GM23338 (cell line): ENCODE measurements around the gene EGFR. TPM values are rescaled to one million over a fixed set of nuclear protein-coding genes. Genes with fewer than 3 reads are reported as not detected.

Experiments used
- ATAC-seq: fragments of 200-7000 bp; cut with Tn5 transposase; 3 replicates; pipeline ENCODE4 v1.9.1; 2020
- DNase-seq: peaks from one replicate; pipeline ENCODE4 v3.0.0-alpha.2; 2015; ENCODE audit warnings: low spot score
- H2AFZ ChIP-seq: fragments of 200-600 bp; sonication (generic); 2 replicates; pipeline ENCODE4 v1.8.0; 2016; ENCODE audit warnings: antibody characterized with exemption, mild to moderate bottlenecking, moderate library complexity
- H3F3A ChIP-seq: fragments of 200-600 bp; sonication (generic); replicated peaks from 2 replicates; pipeline ENCODE4 v1.8.0; 2017; ENCODE audit warnings: antibody characterized with exemption, mixed run types, low read depth
- H3K27ac ChIP-seq: fragments of 200-600 bp; sonication (generic); 2 replicates; pipeline ENCODE4 v1.6.1; 2016; ENCODE audit warnings: low read depth
- H3K27me3 ChIP-seq: fragments of 200-600 bp; sonication (generic); 2 replicates; pipeline ENCODE4 v1.8.0; 2016; ENCODE audit warnings: mild to moderate bottlenecking, mixed run types, moderate library complexity; ENCODE audit not compliant: insufficient read depth
- H3K36me3 ChIP-seq: fragments of 200-600 bp; sonication (generic); 2 replicates; pipeline ENCODE4 v1.8.0; 2016; ENCODE audit warnings: mild to moderate bottlenecking; ENCODE audit not compliant: insufficient read depth
- H3K4me1 ChIP-seq: fragments of 200-600 bp; sonication (generic); 2 replicates; pipeline ENCODE4 v1.8.0; 2016; ENCODE audit warnings: mild to moderate bottlenecking, moderate library complexity; ENCODE audit not compliant: insufficient read depth
- H3K4me2 ChIP-seq: fragments of 200-600 bp; sonication (generic); 2 replicates; pipeline ENCODE4 v1.7.1; 2017; ENCODE audit warnings: mixed run types
- H3K4me3 ChIP-seq: fragments of 200-600 bp; sonication (generic); 2 replicates; pipeline ENCODE4 v1.6.1; 2016; ENCODE audit warnings: mixed run types
- H3K79me2 ChIP-seq: fragments of 200-600 bp; sonication (generic); replicated peaks from 2 replicates; pipeline ENCODE4 v1.8.0; 2017; ENCODE audit warnings: mild to moderate bottlenecking; ENCODE audit not compliant: insufficient read depth
- H3K9me2 ChIP-seq: fragments of 200-600 bp; sonication (generic); 2 replicates; pipeline ENCODE4 v1.8.0; 2017; ENCODE audit not compliant: insufficient read depth
- H4K20me1 ChIP-seq: fragments of 200-600 bp; sonication (generic); replicated peaks from 2 replicates; pipeline ENCODE4 v1.8.0; 2017; ENCODE audit warnings: mild to moderate bottlenecking; ENCODE audit not compliant: insufficient read depth
- H3K27ac Mint-ChIP-seq: 2 replicates; pipeline ENCODE4 v1.8.0; 2020; ENCODE audit warnings: inconsistent platforms, mild to moderate bottlenecking, moderate library complexity, mixed read lengths
- H3K27me3 Mint-ChIP-seq: 3 replicates; pipeline ENCODE4 v1.8.0; 2022; ENCODE audit warnings: low read depth, mild to moderate bottlenecking, moderate library complexity, mixed read lengths, inconsistent platforms; ENCODE audit not compliant: insufficient read depth, poor library complexity
- H3K36me3 Mint-ChIP-seq: 3 replicates; pipeline ENCODE4 v1.8.0; 2021; ENCODE audit warnings: low read depth, mild to moderate bottlenecking, inconsistent platforms, moderate library complexity, mixed read lengths
- H3K4me1 Mint-ChIP-seq: 3 replicates; pipeline ENCODE4 v1.8.0; 2020; ENCODE audit warnings: mild to moderate bottlenecking, inconsistent platforms, mixed read lengths
- H3K4me3 Mint-ChIP-seq: 3 replicates; pipeline ENCODE4 v1.8.0; 2021; ENCODE audit warnings: moderate library complexity, mild to moderate bottlenecking, inconsistent platforms, mixed read lengths
- H3K9me3 Mint-ChIP-seq: 3 replicates; pipeline ENCODE4 v1.8.0; 2020; ENCODE audit warnings: moderate library complexity, mild to moderate bottlenecking, inconsistent platforms, mixed read lengths
- CREB1 ChIP-seq: fragments of 250-450 bp; sonication (Bioruptor Pico); IDR thresholded peaks from 2 replicates; pipeline ENCODE4 v1.5.0; 2020; ENCODE audit warnings: low read depth, mild to moderate bottlenecking, moderate library complexity
- CTCF ChIP-seq, 2 experiments: fragments of 200-600 bp in 1 of 2; sonication (generic) in 1 of 2; conservative IDR thresholded peaks; 2 replicates each; pipeline versions ENCODE4 v1.5.1 to v1.6.1; 2016 to 2017; ENCODE audit warnings: antibody characterized with exemption in 2 of 2, low read depth in 2 of 2, mild to moderate bottlenecking in 2 of 2, moderate library complexity in 1 of 2
- ETS1 ChIP-seq: IDR thresholded peaks from 2 replicates; pipeline ENCODE4 v1.6.1; 2016; ENCODE audit warnings: antibody characterized with exemption
- JUNB ChIP-seq: IDR thresholded peaks from one replicate; pipeline ENCODE4 v1.6.1; 2016; ENCODE audit warnings: antibody characterized with exemption; ENCODE audit not compliant: unreplicated experiment
- REST ChIP-seq: IDR thresholded peaks from one replicate; pipeline ENCODE4 v1.6.1; 2018; ENCODE audit warnings: antibody characterized with exemption; ENCODE audit not compliant: unreplicated experiment
- STAT1 ChIP-seq: IDR thresholded peaks from one replicate; pipeline ENCODE4 v1.6.1; 2016; ENCODE audit warnings: antibody characterized with exemption; ENCODE audit not compliant: unreplicated experiment
- ZNF114 ChIP-seq: fragments of 250-450 bp; sonication (Bioruptor Pico); IDR thresholded peaks from 2 replicates; pipeline ENCODE4 v1.5.0; 2020; ENCODE audit warnings: mild to moderate bottlenecking, moderate library complexity
- ZNF462 ChIP-seq: fragments of 250-450 bp; sonication (Bioruptor Pico); IDR thresholded peaks from 2 replicates; pipeline ENCODE4 v1.5.0; 2020; ENCODE audit warnings: mild to moderate bottlenecking, moderate library complexity
- polyA plus RNA-seq: library from polyadenylated mRNA; unstranded; fragments of >200 nt; fragmentation: Nextera tagmentation; extraction: Ambion mirVana; gene quantifications from 2 replicates; pipeline ENCODE4 v1.2.1, GENCODE V29; 2016
- total RNA-seq: library from RNA; depleted of rRNA; stranded (reverse); fragments of >200 nt; shearing (Covaris generic); gene quantifications from 2 replicates; pipeline ENCODE4 v1.2.3, GENCODE V29; 2014

EGFR gene
- total and polyA plus RNA-seq, 2 experiments from 2014 or later, result 1.5 to 4.5 TPM

DNA sequence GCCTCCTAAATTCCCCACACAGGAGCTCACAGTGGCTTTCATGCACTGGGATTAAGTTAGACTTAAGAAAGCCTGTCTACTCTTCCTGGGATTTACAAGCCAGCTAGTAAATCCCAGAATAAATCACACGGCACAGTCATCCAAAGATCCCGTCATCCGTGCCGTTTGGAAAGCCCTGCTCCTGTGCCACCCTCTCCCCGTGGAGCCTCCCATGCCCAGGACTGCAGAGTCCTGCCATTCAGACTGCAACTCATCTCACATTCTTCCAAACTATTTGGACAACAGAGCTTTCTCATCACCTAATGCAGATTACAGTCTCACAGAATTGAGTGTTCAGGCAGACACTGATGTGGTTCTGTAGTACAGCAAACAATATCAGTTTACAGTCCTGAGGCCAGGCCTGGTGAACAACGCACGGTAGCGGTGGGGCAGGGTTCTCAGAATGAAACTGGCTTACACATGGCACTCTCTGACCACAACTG, 166.5 kb downstream of the EGFR start (continued):
- TF ChIP-seq ZNF462 (CRISPR knock-in tag), result no peak

- H3K27me3 Mint-ChIP-seq, result peaks cover 15% of the 10 kb centered on the region
- no peak for DNase-seq
- TF ChIP-seq JUNB (no peak), CTCF (conservative IDR thresholded peaks at IDR 0.05; ENCODE audit: low read depth in 2 of 2) (no peak), STAT1 (no peak), ETS1 (no peak), ZNF114 (no peak), CREB1 (CRISPR knock-in tag) (no peak), REST (no peak)
- no peaks in the 10 kb centered on the region; the same call in 2 of the 3 replicates for H3K9me3 Mint-ChIP-seq
- H3K79me2 ChIP-seq, result no peaks in the 10 kb centered on the region
- H3F3A ChIP-seq, result no peaks in the 10 kb centered on the region
- peaks cover 32% of the 10 kb centered on the region for H3K4me1 Mint-ChIP-seq
- H4K20me1 ChIP-seq, result no peaks in the 10 kb centered on the region
- H3K4me3 Mint-ChIP-seq, result no peak overlapping the region
- H3K4me1 ChIP-seq, result peaks cover 28% of the 10 kb centered on the region
- H3K4me3 ChIP-seq, result no peak overlapping the region
- no peak overlapping the region for H3K4me2 ChIP-seq
- H3K27ac Mint-ChIP-seq, result no peak overlapping the region
- H3K9me2 ChIP-seq, result no peaks in the 10 kb centered on the region
- H2AFZ ChIP-seq, result no peak overlapping the region
- H3K36me3 ChIP-seq, result no peaks in the 10 kb centered on the region
- H3K36me3 Mint-ChIP-seq, result no peaks in the 10 kb centered on the region; the same call in 2 of the 3 replicates
- ATAC-seq, result no peak
- H3K27me3 ChIP-seq, result no peaks in the 10 kb centered on the region
- no peak overlapping the region for H3K27ac ChIP-seq
These were observed 167.3 kb downstream of the EGFR start for GRCh38 chr7:55185941-55186609.
